OCI-LY1 (cell line): ENCODE measurements around the gene HBG1.

ENCODE experiments used
- H2AFZ ChIP-seq: fragments of 200-600 bp; sonication (generic), shearing (Covaris generic); 2 replicates; pipeline ENCODE4 v1.6.0; 2014; ENCODE audit warnings: antibody characterized with exemption, mild to moderate bottlenecking, low read length
- H3F3A ChIP-seq: fragments of 200-600 bp; sonication (generic), shearing (Covaris generic); 2 replicates; pipeline ENCODE4 v1.6.0; 2014; ENCODE audit warnings: mild to moderate bottlenecking, antibody characterized with exemption, low read length, moderate library complexity; ENCODE audit not compliant: insufficient read depth
- H3K27ac ChIP-seq: fragments of 200-600 bp; sonication (generic); 2 replicates; pipeline ENCODE4 v1.5.1; 2014; ENCODE audit warnings: low read length, mixed run types, mild to moderate bottlenecking, low read depth; ENCODE audit not compliant: poor library complexity, severe bottlenecking
- H3K27me3 ChIP-seq: fragments of 200-600 bp; sonication (generic); 2 replicates; pipeline ENCODE4 v1.6.0; 2014; ENCODE audit warnings: antibody characterized with exemption, mild to moderate bottlenecking, low read length, moderate library complexity; ENCODE audit not compliant: insufficient read depth
- H3K36me3 ChIP-seq: fragments of 200-600 bp; sonication (generic); 2 replicates; pipeline ENCODE4 v1.6.1; 2014; ENCODE audit warnings: mild to moderate bottlenecking, antibody characterized with exemption, low read length, moderate library complexity, mixed read lengths; ENCODE audit not compliant: insufficient read depth
- H3K4me1 ChIP-seq: fragments of 200-600 bp; sonication (generic); 2 replicates; pipeline ENCODE4 v1.5.1; 2014; ENCODE audit warnings: mild to moderate bottlenecking, low read length, moderate library complexity; ENCODE audit not compliant: insufficient read depth, severe bottlenecking
- H3K4me2 ChIP-seq: fragments of 200-600 bp; sonication (generic), shearing (Covaris generic); 2 replicates; pipeline ENCODE4 v1.6.1; 2014; ENCODE audit warnings: low read length
- H3K4me3 ChIP-seq: fragments of 200-600 bp; sonication (generic); 2 replicates; pipeline ENCODE4 v1.5.1; 2014; ENCODE audit warnings: low read length, low read depth, mild to moderate bottlenecking, mixed read lengths; ENCODE audit not compliant: poor library complexity, severe bottlenecking
- H3K79me2 ChIP-seq: fragments of 200-600 bp; shearing (Covaris generic); 2 replicates; pipeline ENCODE4 v1.6.1; 2016; ENCODE audit warnings: mixed run types, low read length, mixed read lengths; ENCODE audit not compliant: insufficient read depth
- H3K9ac ChIP-seq: fragments of 200-600 bp; sonication (generic), shearing (Covaris generic); 2 replicates; pipeline ENCODE4 v1.6.1; 2014; ENCODE audit warnings: mild to moderate bottlenecking, low read length, mixed read lengths
- H3K9me2 ChIP-seq: fragments of 200-600 bp; sonication (generic), shearing (Covaris generic); 2 replicates; pipeline ENCODE4 v1.6.1; 2014; ENCODE audit warnings: low read depth, mild to moderate bottlenecking, low read length, mixed read lengths
- H3K9me3 ChIP-seq: fragments of 200-600 bp; shearing (Covaris generic); 2 replicates; pipeline ENCODE4 v1.6.1; 2014; ENCODE audit warnings: low read length, mixed read lengths
- H4K20me1 ChIP-seq: fragments of 200-600 bp; sonication (generic), shearing (Covaris generic); 2 replicates; pipeline ENCODE4 v1.6.0; 2016; ENCODE audit warnings: mild to moderate bottlenecking, low read length; ENCODE audit not compliant: insufficient read depth
- EZH2 ChIP-seq: fragments of 200-600 bp; sonication (generic), shearing (Covaris generic); IDR thresholded peaks from 2 replicates; pipeline ENCODE4 v1.8.0; 2017; ENCODE audit warnings: borderline replicate concordance, mixed run types, mild to moderate bottlenecking, antibody characterized with exemption, low read length, moderate library complexity, mixed read lengths
- TF ChIP-seq, protein P1 (sequence below): fragments of 200-600 bp; sonication (generic), shearing (Covaris generic); IDR thresholded peaks from 2 replicates; pipeline ENCODE4 v1.5.1; 2017; ENCODE audit warnings: mild to moderate bottlenecking, antibody characterized with exemption, low read length, moderate library complexity, mixed read lengths

Gene HBG1

DNA sequence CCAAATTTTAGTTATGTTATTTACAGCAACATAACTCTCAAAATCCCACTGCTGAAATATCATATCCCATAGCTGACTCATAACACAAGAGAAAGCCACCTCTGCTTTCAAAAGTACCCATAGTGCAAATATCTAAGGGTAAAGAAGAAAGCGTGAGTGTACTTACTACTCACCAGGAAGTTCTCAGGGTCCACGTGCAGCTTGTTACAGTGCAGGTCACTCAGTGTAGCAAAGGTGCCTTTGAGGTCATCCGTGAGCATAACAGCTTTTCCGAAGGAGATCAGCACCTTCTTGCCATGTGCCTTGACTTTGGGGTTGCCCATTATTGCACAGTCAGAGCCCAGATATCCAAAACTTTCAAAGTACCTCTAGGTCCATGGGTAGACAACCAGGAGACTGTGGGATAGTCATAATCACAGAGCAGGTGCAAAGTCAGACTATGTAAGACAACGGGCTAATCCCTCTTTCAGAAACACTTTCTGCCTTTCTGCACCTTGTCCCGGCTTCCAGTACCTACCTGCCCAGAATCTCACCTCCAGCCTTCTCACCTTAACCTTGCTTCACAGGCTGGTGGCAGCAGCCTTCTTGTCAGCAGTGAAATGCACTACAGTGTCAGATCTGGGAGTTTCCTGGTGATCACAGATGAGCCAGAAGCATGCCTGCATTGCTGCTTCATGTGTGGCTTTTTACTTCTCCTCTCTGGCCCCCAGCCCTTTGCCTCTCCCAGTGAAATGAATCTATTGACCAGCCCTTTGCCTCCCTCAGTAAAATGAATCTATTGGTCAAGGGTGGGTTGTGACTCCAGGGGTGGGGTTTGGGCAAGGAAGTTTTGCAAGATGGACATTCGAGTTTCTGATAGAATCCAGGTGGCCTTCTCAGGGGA, 6.5 kb downstream of the HBG1 start:
- Histone ChIP-seq H3K9me3 (no peaks in the 10 kb centered on the region), H3K4me1 (no peaks in the 10 kb centered on the region), H3K79me2 (no peaks in the 10 kb centered on the region), H3K4me3 (no peak overlapping the region), H3K27me3 (no peaks in the 10 kb centered on the region), H4K20me1 (no peaks in the 10 kb centered on the region), H2AFZ (no peak overlapping the region), H3K9ac (no peak overlapping the region), H3K27ac (no peak overlapping the region), H3F3A (no peaks in the 10 kb centered on the region), H3K9me2 (no peaks in the 10 kb centered on the region), H3K36me3 (no peaks in the 10 kb centered on the region), H3K4me2 (no peak overlapping the region)
- no peak for TF ChIP-seq EZH2
- TF ChIP-seq, protein P1, sequence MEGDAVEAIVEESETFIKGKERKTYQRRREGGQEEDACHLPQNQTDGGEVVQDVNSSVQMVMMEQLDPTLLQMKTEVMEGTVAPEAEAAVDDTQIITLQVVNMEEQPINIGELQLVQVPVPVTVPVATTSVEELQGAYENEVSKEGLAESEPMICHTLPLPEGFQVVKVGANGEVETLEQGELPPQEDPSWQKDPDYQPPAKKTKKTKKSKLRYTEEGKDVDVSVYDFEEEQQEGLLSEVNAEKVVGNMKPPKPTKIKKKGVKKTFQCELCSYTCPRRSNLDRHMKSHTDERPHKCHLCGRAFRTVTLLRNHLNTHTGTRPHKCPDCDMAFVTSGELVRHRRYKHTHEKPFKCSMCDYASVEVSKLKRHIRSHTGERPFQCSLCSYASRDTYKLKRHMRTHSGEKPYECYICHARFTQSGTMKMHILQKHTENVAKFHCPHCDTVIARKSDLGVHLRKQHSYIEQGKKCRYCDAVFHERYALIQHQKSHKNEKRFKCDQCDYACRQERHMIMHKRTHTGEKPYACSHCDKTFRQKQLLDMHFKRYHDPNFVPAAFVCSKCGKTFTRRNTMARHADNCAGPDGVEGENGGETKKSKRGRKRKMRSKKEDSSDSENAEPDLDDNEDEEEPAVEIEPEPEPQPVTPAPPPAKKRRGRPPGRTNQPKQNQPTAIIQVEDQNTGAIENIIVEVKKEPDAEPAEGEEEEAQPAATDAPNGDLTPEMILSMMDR = no peak

DNA sequence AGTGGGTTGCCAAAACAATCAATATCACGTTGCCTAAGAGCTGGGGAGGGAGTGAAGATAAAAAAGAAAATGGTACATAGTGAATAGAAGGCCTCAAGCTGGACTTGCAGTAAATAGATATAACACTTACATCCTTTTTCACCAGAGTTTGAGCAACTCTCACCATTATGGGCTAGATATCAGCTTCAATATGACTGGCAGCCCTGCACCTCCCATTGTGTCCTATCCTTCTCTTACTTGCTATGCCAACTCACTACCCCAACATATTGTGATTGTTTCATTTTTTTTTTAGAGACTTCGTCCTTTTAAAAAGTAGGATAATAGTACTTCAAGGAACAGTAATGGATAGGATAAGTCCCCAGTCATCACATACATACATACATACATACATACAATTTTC, 7.4 kb downstream of the HBG1 start:
- no peaks in the 10 kb centered on the region for H3K36me3 ChIP-seq
- H4K20me1 ChIP-seq = no peaks in the 10 kb centered on the region
- no peaks in the 10 kb centered on the region for H3K9me3 ChIP-seq
- H3K27ac ChIP-seq = no peak overlapping the region
- no peak overlapping the region for H3K9ac ChIP-seq
- no peak for TF ChIP-seq EZH2
- TF ChIP-seq, protein P1 = no peak
- no peaks in the 10 kb centered on the region for H3K27me3 ChIP-seq
- no peak overlapping the region for H3K4me3 ChIP-seq
- no peaks in the 10 kb centered on the region for H3K9me2 ChIP-seq
- H2AFZ ChIP-seq = no peak overlapping the region
- H3K79me2 ChIP-seq = no peaks in the 10 kb centered on the region
- H3K4me2 ChIP-seq = no peak overlapping the region
- H3F3A ChIP-seq = no peaks in the 10 kb centered on the region
- no peaks in the 10 kb centered on the region for H3K4me1 ChIP-seq

DNA sequence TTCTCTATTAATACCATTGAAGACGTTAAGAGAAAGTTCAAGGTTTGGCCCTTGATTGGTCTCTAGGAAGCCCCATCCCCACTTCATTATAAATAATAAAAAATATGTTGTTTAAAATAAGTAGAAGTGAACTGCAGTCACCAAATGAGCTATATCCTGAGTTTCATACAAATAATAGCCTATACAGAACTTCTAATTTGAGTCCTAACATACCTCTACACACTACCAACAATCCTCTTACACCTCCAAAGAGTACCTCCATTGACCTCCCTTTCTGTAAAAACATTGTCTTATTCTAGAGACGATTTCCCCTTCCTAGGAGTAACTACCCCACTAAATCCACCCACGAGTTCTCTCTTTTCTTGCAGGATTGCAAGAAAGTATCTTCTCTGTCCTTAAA, 8.2 kb downstream of the HBG1 start:
- Histone ChIP-seq H3K27me3 (no peaks in the 10 kb centered on the region), H3K9ac (no peak overlapping the region), H3K9me3 (no peaks in the 10 kb centered on the region), H4K20me1 (no peaks in the 10 kb centered on the region), H3K4me3 (no peak overlapping the region), H3F3A (no peaks in the 10 kb centered on the region), H2AFZ (no peak overlapping the region), H3K27ac (no peak overlapping the region), H3K4me2 (no peak overlapping the region), H3K36me3 (no peaks in the 10 kb centered on the region), H3K79me2 (no peaks in the 10 kb centered on the region), H3K9me2 (no peaks in the 10 kb centered on the region), H3K4me1 (no peaks in the 10 kb centered on the region)
- no peak for TF ChIP-seq EZH2

DNA sequence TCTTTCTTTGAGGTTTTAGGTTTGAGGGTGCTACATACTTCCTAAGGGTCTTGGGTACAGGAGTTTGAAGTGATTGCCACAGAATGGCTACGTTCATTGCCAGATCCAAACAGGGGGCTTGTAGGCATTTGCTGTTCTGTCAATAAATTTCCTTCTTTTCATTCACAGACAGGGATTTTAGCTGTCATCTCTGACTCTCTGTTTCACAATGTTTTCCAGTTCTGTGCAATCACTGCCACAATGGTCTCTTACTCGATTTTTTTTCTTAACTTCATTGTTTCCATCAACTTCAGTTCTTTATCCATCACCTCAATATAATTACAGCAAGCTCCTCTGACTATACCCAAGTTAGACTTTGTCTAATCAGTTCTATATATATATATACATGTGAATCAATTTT, 9.2 kb downstream of the HBG1 start:
- Histone ChIP-seq H2AFZ (no peak overlapping the region), H4K20me1 (no peaks in the 10 kb centered on the region), H3K27ac (no peak overlapping the region), H3K9me2 (no peaks in the 10 kb centered on the region), H3K9me3 (no peaks in the 10 kb centered on the region), H3K79me2 (no peaks in the 10 kb centered on the region), H3K4me1 (no peaks in the 10 kb centered on the region), H3K4me3 (no peak overlapping the region), H3F3A (no peaks in the 10 kb centered on the region), H3K9ac (no peak overlapping the region), H3K27me3 (no peaks in the 10 kb centered on the region), H3K36me3 (no peaks in the 10 kb centered on the region), H3K4me2 (no peak overlapping the region)
- TF ChIP-seq, protein P1 = no peak
- TF ChIP-seq EZH2 = no peak
